Neutrophil (primary cell): ENCODE data around the gene SPRR5.

ENCODE experiments used
- H3K27ac ChIP-seq: fragments of 200-600 bp; sonication (generic); 2 replicates; pipeline ENCODE4 v1.5.1; 2016; ENCODE audit warnings: mild to moderate bottlenecking, moderate library complexity
- H3K27me3 ChIP-seq: fragments of 200-600 bp; sonication (generic); 2 replicates; pipeline ENCODE4 v1.6.0; 2016; ENCODE audit warnings: mild to moderate bottlenecking
- H3K36me3 ChIP-seq: fragments of 200-600 bp; sonication (generic); 2 replicates; pipeline ENCODE4 v1.5.1; 2017
- H3K4me1 ChIP-seq, 2 experiments: fragments of 200-600 bp in 1 of 2; sonication (generic) in 1 of 2; 1 replicate in 1 of 2; 2 replicates in 1 of 2; pipeline versions ENCODE4 v1.5.1 to v1.6.1; 2013 to 2016; ENCODE audit warnings: low read depth in 1 of 2, low read length in 1 of 2, mild to moderate bottlenecking in 1 of 2, moderate library complexity in 1 of 2; ENCODE audit not compliant: control insufficient read depth in 1 of 2, insufficient read depth in 1 of 2
- H3K4me3 ChIP-seq, 2 experiments: fragments of 200-600 bp in 1 of 2; sonication (generic) in 1 of 2; 1 replicate in 1 of 2; 2 replicates in 1 of 2; pipeline ENCODE4 v1.5.1; 2013 to 2016; ENCODE audit warnings: low read depth in 1 of 2, low read length in 1 of 2, mild to moderate bottlenecking in 1 of 2, moderate library complexity in 1 of 2
- H3K9me3 ChIP-seq: fragments of 200-600 bp; sonication (generic); 2 replicates; pipeline ENCODE4 v1.5.1; 2016
- TF ChIP-seq, protein P1 (sequence below): fragments of 200-600 bp; sonication (generic); IDR thresholded peaks from 2 replicates; pipeline ENCODE4 v1.5.1; 2016; ENCODE audit warnings: antibody characterized with exemption

SPRR5 gene

DNA sequence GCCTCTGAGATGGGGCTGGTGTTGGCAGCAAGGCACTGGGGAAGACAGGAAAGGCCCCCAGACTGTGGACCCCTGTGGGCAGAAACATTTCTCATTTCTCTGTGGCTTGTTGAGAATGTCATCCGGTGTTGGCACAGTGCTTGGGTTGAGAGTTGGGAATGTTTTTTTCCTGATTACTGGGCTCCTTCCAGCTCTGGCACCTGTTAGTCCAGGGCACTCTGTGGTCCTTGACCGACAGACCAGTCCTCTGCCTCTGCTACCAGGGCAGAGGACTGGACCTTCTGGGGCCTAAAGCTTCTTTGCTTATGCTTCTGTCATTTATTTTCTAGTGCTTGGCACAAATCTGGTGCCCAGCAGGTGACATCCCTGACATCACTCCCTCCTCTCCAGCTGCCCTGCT lies 4.8 kb upstream of the SPRR5 start:
- no peaks in the 10 kb centered on the region for H3K27me3 ChIP-seq
- no peaks in the 10 kb centered on the region for H3K9me3 ChIP-seq
- H3K4me3 ChIP-seq: no peak overlapping the region
- H3K27ac ChIP-seq: no peak overlapping the region
- no peaks in the 10 kb centered on the region for H3K4me1 ChIP-seq
- no peaks in the 10 kb centered on the region for H3K36me3 ChIP-seq
- TF ChIP-seq, protein P1, sequence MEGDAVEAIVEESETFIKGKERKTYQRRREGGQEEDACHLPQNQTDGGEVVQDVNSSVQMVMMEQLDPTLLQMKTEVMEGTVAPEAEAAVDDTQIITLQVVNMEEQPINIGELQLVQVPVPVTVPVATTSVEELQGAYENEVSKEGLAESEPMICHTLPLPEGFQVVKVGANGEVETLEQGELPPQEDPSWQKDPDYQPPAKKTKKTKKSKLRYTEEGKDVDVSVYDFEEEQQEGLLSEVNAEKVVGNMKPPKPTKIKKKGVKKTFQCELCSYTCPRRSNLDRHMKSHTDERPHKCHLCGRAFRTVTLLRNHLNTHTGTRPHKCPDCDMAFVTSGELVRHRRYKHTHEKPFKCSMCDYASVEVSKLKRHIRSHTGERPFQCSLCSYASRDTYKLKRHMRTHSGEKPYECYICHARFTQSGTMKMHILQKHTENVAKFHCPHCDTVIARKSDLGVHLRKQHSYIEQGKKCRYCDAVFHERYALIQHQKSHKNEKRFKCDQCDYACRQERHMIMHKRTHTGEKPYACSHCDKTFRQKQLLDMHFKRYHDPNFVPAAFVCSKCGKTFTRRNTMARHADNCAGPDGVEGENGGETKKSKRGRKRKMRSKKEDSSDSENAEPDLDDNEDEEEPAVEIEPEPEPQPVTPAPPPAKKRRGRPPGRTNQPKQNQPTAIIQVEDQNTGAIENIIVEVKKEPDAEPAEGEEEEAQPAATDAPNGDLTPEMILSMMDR: no peak

DNA sequence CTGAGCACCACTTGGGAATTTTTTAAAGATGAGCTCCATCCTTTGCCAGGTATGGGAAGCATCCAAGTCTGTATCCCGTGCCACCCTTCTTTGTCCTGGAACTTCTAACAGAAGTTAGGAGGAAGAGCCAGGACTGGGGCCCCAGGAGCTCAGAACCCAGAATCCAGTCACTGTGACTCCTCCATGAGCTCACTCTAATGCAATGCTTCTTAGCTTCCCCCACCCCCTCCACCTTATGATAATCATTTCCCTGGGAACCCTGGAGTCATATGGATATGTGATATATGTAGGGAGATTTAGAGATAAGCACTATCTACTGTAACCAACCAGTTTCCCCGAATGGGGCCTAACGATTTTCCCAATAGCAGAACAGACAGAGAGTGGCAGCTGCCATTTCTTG lies 758 bp upstream of the SPRR5 start:
- no peaks in the 10 kb centered on the region for H3K36me3 ChIP-seq
- H3K4me3 ChIP-seq: no peak overlapping the region
- no peaks in the 10 kb centered on the region for H3K4me1 ChIP-seq
- TF ChIP-seq, protein P1: no peak
- no peak overlapping the region for H3K27ac ChIP-seq
- H3K9me3 ChIP-seq: no peaks in the 10 kb centered on the region
- no peaks in the 10 kb centered on the region for H3K27me3 ChIP-seq

DNA sequence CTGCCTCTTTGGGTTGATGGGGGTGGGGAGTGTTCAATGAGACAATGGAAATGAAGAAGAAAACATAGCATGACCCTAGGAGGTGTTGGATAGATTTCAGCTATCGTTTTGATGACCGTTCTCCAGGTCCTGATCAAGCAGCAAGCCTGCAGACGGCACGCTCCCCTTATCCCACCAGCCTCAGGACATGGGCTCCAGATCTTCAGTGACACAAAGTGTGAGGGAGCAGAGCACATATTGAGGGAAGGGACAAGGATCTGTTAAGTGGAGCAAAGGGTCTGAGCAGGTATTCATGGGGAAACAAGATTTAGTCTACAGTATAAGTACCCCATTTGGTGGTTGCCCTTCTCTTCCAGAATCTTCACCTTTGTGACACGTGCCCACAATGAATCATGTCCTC lies 4.7 kb downstream of the SPRR5 start:
- Histone ChIP-seq H3K9me3 (no peaks in the 10 kb centered on the region), H3K4me1 (no peaks in the 10 kb centered on the region), H3K36me3 (no peaks in the 10 kb centered on the region), H3K4me3 (no peak overlapping the region), H3K27me3 (no peaks in the 10 kb centered on the region), H3K27ac (no peak overlapping the region)
- TF ChIP-seq, protein P1: no peak

DNA sequence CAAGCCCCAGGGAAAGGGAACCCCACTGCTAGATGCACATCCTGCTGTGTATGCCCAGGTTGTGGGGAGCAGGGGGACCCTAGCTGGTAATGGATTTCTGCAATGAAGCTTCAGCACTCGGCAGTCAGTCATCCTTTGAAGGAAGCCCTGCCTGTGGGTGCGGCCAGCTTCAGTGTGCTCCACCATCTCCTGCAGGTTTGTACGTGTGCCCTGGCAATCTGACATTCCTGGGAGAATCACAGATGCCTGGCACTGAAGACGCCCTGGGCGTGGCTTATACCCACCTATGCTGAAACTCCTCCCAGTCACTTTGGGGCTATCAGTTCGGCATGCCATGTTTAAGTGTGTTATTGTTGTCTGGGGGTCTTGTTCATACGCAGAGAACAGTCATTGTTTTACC lies 6.8 kb downstream of the SPRR5 start:
- Histone ChIP-seq H3K27ac (no peak overlapping the region), H3K9me3 (no peaks in the 10 kb centered on the region), H3K36me3 (no peaks in the 10 kb centered on the region), H3K27me3 (no peaks in the 10 kb centered on the region), H3K4me3 (no peak overlapping the region), H3K4me1 (no peaks in the 10 kb centered on the region)
- TF ChIP-seq, protein P1: no peak

DNA sequence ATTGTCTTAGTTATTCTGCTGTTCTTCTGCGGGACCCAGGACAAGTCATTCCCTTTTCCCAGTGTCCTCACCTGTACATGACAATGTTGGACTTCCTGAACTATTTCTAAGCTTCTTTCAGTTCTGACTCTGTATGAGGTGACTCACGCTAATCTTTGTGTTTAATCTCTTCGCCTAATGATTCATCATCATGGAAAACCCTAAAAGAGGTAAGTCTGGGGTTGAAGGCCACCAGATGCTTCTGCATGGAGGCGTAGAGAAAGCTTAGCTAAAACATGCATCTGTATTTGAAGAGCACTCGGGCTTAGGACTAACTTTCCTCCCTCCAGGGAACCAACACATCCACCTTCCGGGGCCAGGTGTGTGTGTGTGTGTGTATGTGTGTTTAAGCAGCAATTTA lies 7.4 kb downstream of the SPRR5 start:
- no peaks in the 10 kb centered on the region for H3K9me3 ChIP-seq
- no peak overlapping the region for H3K27ac ChIP-seq
- TF ChIP-seq, protein P1: no peak
- no peak overlapping the region for H3K4me3 ChIP-seq
- H3K4me1 ChIP-seq: no peaks in the 10 kb centered on the region
- no peaks in the 10 kb centered on the region for H3K27me3 ChIP-seq
- no peaks in the 10 kb centered on the region for H3K36me3 ChIP-seq

DNA sequence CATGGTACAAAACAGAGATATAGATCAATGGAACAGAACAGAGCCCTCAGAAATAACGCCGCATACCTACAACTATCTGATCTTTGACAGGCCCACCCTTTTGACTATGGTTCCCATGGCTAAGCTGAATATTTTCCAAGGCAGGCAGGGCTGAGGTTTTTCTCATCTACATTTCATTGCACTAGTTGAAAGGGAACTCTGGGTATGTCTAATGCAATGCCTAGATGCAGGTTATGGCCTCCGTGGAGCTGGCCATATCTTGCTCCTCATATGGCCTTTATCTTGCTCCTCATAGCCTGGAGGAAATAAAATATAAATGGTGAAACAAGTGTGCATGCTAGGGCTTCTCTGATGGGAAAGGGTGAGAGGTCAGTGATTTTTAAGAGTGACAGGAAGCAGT lies 10.6 kb downstream of the SPRR5 start:
- H3K36me3 ChIP-seq: no peaks in the 10 kb centered on the region
- no peak overlapping the region for H3K4me3 ChIP-seq
- H3K4me1 ChIP-seq: no peaks in the 10 kb centered on the region
- no peak overlapping the region for H3K27ac ChIP-seq
- TF ChIP-seq, protein P1: no peak
- peaks cover 3% of the 10 kb centered on the region for H3K27me3 ChIP-seq
- no peaks in the 10 kb centered on the region for H3K9me3 ChIP-seq
